ENCODE data around the gene SZT2. TPM values are rescaled to one million over a fixed set of nuclear protein-coding genes. Genes with fewer than 3 reads are reported as not detected.
"Not testable (repeated sequence)": the region's sequence is repeated elsewhere in the genome, so short reads cannot be mapped to it uniquely, and the experiment has no call there.

Gene SZT2
- total RNA-seq, 3 donors from 2014 or later (not counting 1 experiment from before 2014, with no cell fraction given) = 103 to 128 (median 123) TPM

GRCh38 chr1:43395523-43395922 lies 5.8 kb downstream of the SZT2 start:
- ATAC-seq = no peak
- Histone ChIP-seq H3K36me3 (ENCODE audit: control insufficient read depth, insufficient read depth, low read length) (peaks cover 3% of the 10 kb centered on the region), H3K27ac (ENCODE audit: low read length) (no peak overlapping the region), H3K27me3 (ENCODE audit: control insufficient read depth, insufficient read depth, low read length) (no peaks in the 10 kb centered on the region), H3K4me3 (ENCODE audit: low read length) (no peak overlapping the region), H3K9me3 (ENCODE audit: control insufficient read depth, insufficient read depth, low read length) (no peaks in the 10 kb centered on the region), H3K4me1 (ENCODE audit: control insufficient read depth, insufficient read depth, low read length) (peaks cover 4% of the 10 kb centered on the region)
- H3K36me3 Mint-ChIP-seq = no peaks in the 10 kb centered on the region
- H3K27ac Mint-ChIP-seq = no peak overlapping the region
- H3K4me3 Mint-ChIP-seq = no peak overlapping the region
- peaks cover 16 to 18% of the 10 kb centered on the region in 2 donors for H3K4me1 Mint-ChIP-seq
- TF ChIP-seq, protein P1, sequence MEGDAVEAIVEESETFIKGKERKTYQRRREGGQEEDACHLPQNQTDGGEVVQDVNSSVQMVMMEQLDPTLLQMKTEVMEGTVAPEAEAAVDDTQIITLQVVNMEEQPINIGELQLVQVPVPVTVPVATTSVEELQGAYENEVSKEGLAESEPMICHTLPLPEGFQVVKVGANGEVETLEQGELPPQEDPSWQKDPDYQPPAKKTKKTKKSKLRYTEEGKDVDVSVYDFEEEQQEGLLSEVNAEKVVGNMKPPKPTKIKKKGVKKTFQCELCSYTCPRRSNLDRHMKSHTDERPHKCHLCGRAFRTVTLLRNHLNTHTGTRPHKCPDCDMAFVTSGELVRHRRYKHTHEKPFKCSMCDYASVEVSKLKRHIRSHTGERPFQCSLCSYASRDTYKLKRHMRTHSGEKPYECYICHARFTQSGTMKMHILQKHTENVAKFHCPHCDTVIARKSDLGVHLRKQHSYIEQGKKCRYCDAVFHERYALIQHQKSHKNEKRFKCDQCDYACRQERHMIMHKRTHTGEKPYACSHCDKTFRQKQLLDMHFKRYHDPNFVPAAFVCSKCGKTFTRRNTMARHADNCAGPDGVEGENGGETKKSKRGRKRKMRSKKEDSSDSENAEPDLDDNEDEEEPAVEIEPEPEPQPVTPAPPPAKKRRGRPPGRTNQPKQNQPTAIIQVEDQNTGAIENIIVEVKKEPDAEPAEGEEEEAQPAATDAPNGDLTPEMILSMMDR (IDR thresholded peaks at IDR 0.05) = no peak
- WGBS (ENCODE audit: insufficient coverage) = 94% methylated on average over 3 of the region's 4 CpGs
- H3K27me3 Mint-ChIP-seq (ENCODE audit: low read depth in 2 of 2) = no peaks in the 10 kb centered on the region
- intact Hi-C loops (cut with micrococcal nuclease) = no loop called here
- no peaks in the 10 kb centered on the region for H3K9me3 Mint-ChIP-seq
- no peak for DNase-seq

GRCh38 chr1:43396059-43396458 lies 6.4 kb downstream of the SZT2 start:
- Histone ChIP-seq H3K27ac (ENCODE audit: low read length) (no peak overlapping the region), H3K27me3 (ENCODE audit: control insufficient read depth, insufficient read depth, low read length) (no peaks in the 10 kb centered on the region), H3K4me1 (ENCODE audit: control insufficient read depth, insufficient read depth, low read length) (peaks cover 1% of the 10 kb centered on the region), H3K36me3 (ENCODE audit: control insufficient read depth, insufficient read depth, low read length) (peaks cover 3% of the 10 kb centered on the region), H3K4me3 (ENCODE audit: low read length) (no peak overlapping the region), H3K9me3 (ENCODE audit: control insufficient read depth, insufficient read depth, low read length) (no peaks in the 10 kb centered on the region)
- ATAC-seq (no peak), DNase-seq (no peak)
- H3K9me3 Mint-ChIP-seq = no peaks in the 10 kb centered on the region
- intact Hi-C loops (cut with micrococcal nuclease) = no loop called here
- H3K36me3 Mint-ChIP-seq = no peaks in the 10 kb centered on the region
- WGBS (ENCODE audit: insufficient coverage) = 94% methylated on average over 1 of the region's 1 CpG
- H3K4me1 Mint-ChIP-seq = peaks cover 14 to 15% of the 10 kb centered on the region in 2 donors
- TF ChIP-seq, protein P1 (IDR thresholded peaks at IDR 0.05) = no peak
- no peak overlapping the region for H3K27ac Mint-ChIP-seq
- no peaks in the 10 kb centered on the region for H3K27me3 Mint-ChIP-seq (ENCODE audit: low read depth in 2 of 2)
- H3K4me3 Mint-ChIP-seq = no peak overlapping the region

DNA sequence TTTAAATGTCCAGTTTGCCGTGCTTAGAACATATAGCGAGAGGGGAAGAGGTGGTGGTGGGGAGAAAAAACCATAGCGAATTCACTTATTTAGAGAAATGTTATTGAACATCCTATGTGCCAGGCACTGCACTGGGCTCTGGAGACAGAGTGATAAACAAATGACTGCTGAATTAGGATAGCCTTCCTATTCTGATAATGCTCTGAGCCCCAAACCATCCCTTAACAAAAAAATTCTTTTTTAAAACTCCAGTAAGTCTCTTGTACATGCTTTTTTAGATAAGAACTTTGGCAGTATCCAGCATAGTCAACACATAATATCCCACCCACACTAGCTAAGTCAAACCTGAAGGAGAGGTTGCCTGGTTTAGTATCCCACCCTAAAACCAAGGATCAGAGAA lies 8.5 kb downstream of the SZT2 start:
- H3K27me3 Mint-ChIP-seq (ENCODE audit: low read depth in 2 of 2) = no peaks in the 10 kb centered on the region
- H3K9me3 ChIP-seq (ENCODE audit: control insufficient read depth, insufficient read depth, low read length) = no peaks in the 10 kb centered on the region
- H3K9me3 Mint-ChIP-seq = no peaks in the 10 kb centered on the region
- no peak overlapping the region for H3K27ac Mint-ChIP-seq
- H3K36me3 ChIP-seq (ENCODE audit: control insufficient read depth, insufficient read depth, low read length) = peaks cover 7% of the 10 kb centered on the region
- peaks cover 20 to 25% of the 10 kb centered on the region in 2 donors for H3K4me1 Mint-ChIP-seq
- TF ChIP-seq, protein P1 (IDR thresholded peaks at IDR 0.05) = no peak
- no peaks in the 10 kb centered on the region for H3K27me3 ChIP-seq (ENCODE audit: control insufficient read depth, insufficient read depth, low read length)
- ATAC-seq (no peak), DNase-seq (no peak)
- no peak overlapping the region for H3K4me3 ChIP-seq (ENCODE audit: low read length)
- WGBS (ENCODE audit: insufficient coverage) = 92% methylated on average over 3 of the region's 3 CpGs
- intact Hi-C loops (cut with micrococcal nuclease) = no loop called here
- no peak overlapping the region for H3K4me3 Mint-ChIP-seq
- no peak overlapping the region for H3K27ac ChIP-seq (ENCODE audit: low read length)
- no peaks in the 10 kb centered on the region for H3K4me1 ChIP-seq (ENCODE audit: control insufficient read depth, insufficient read depth, low read length)
- no peaks in the 10 kb centered on the region for H3K36me3 Mint-ChIP-seq

GRCh38 chr1:43400441-43400840 lies 10.7 kb downstream of the SZT2 start:
- H3K9me3 Mint-ChIP-seq; H3K27me3 Mint-ChIP-seq (ENCODE audit: low read depth in 2 of 2); H3K4me3 Mint-ChIP-seq; H3K27ac Mint-ChIP-seq; H3K27me3 ChIP-seq (ENCODE audit: control insufficient read depth, insufficient read depth, low read length); H3K27ac ChIP-seq (ENCODE audit: low read length); H3K4me1 ChIP-seq (ENCODE audit: control insufficient read depth, insufficient read depth, low read length); H3K9me3 ChIP-seq (ENCODE audit: control insufficient read depth, insufficient read depth, low read length); H3K4me3 ChIP-seq (ENCODE audit: low read length); H3K36me3 Mint-ChIP-seq; ATAC-seq; DNase-seq; intact Hi-C loops (cut with micrococcal nuclease): not testable (repeated sequence)
- H3K4me1 Mint-ChIP-seq = peaks cover 16 to 19% of the 10 kb centered on the region in 2 donors
- WGBS (ENCODE audit: insufficient coverage) = 98% methylated on average over 9 of the region's 9 CpGs
- H3K36me3 ChIP-seq (ENCODE audit: control insufficient read depth, insufficient read depth, low read length) = peaks cover 23% of the 10 kb centered on the region
